Inflammatory macrophage treated with lipopolysaccharide for 4 hours (primary cell): ENCODE data around the gene COMMD3.

Experiments used
- DNase-seq: peaks from one replicate; pipeline ENCODE4 v3.0.0-alpha.2; 2020

COMMD3 gene

GRCh38 chr10:22368981-22369380 is 52.8 kb downstream of the COMMD3 start:
- DNase-seq, result peak; percentile 1

GRCh38 chr10:22369434-22370072 is 53.4 kb downstream of the COMMD3 start:
- peak; percentile 97 for DNase-seq
